Measurements from ENCODE around the gene KIF1C. TPM values are rescaled to one million over a fixed set of nuclear protein-coding genes. Genes with fewer than 3 reads are reported as not detected.

Gene KIF1C
- 64.3 and 67.6 TPM in 2 replicates for total RNA-seq (2014; rRNA removed; shearing (Covaris generic))
- polyA plus RNA-seq (2015; cell fraction: cytosol; rRNA removed): 37.8 and 44.4 TPM in 2 replicates
- 32.0 and 35.8 TPM in 2 replicates for polyA plus RNA-seq (2015; cell fraction: nucleus; rRNA removed)

DNA sequence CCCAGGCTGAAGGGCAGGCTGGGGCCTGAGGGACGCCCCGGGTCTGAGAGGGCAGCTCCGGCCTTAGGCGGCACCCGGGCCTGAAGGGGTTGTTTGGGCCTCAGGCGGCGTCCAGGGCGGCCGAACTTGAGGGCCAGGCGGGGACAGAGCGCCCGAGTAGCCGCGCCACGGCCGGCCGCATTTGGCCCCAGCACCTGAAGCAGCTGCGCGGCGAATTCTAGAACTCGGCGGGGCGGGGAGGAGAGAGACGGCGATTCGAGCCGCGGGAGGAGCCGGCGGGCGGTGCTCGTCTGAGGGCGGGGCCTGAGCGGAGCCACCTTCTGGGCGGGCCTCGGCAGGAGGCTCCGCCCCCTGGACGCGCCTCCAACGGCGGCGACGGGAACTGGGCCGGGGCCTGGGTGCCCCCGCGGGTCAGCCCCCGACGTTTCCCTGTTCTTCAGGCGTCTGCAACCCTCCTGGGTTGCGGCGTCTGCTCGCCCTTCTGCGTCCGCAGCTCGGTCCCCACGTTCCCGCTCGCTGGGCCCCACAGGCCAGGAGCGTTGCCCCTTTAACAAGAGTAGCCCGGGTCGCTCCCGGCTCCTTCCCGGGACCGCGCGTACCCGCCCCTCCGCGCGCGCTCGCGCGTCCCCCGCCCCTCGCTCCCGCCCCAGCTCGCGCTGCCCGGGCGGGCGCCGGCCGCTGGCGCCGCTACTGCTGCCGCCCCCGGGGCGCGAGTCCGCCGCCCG is at the start of gene KIF1C, which contains the start of gene INCA1:
Gene KIF1C, plus strand, starts transcription at position 649 of the 725 bp plus-strand sequence. CDS start 2,297 bp downstream, outside the sequence.
Gene INCA1, minus strand, starts transcription at position 221 of the 725 bp plus-strand sequence. CDS start 3,085 bp downstream, outside the sequence.
- DNase-seq (ENCODE audit: low read depth): peak; percentile 86

DNA sequence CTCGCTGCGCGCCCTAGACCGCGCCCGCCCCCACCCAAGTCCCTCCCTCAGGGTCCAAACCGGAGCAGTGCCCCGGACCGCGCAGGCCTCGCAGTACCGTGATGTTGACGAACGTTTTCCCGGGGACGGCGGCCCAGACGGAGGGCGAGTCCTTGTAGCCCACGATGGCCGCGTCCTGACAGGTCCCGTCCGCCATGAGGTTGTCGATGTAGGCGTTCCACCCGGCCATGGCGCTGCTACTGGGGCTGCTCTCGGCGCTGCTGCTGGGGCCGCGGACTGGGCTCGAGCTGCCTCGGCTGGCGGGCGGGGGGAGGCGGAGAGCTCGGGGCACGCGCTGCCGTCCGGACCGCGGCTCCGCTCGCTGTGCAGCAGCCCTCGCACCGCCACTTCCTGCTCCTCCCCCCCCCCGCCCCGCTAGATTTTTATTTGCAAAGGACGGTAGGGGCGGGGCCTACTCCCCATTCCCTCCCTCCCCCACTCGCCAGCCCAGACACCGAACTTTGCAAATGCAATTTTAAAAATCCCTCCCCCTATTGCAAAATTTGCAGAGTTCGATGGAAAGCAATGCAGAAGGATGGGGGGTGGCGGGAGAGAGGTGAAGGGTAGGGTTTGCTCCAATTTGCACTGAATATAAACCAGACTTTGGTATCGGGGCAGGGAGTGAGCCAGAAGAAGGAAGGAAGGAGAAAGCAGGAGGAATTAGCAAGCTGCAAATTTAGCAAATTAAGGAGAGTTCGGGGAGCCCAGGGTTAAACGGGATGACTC is 49.4 kb upstream of the KIF1C start, which contains the start of gene PFN1:
Gene PFN1, minus strand, starts transcription at position 365 of the 765 bp plus-strand sequence. Its CDS starts 136 bp downstream, at position 229.
- DNase-seq (ENCODE audit: low read depth): peak; percentile 80

DNA sequence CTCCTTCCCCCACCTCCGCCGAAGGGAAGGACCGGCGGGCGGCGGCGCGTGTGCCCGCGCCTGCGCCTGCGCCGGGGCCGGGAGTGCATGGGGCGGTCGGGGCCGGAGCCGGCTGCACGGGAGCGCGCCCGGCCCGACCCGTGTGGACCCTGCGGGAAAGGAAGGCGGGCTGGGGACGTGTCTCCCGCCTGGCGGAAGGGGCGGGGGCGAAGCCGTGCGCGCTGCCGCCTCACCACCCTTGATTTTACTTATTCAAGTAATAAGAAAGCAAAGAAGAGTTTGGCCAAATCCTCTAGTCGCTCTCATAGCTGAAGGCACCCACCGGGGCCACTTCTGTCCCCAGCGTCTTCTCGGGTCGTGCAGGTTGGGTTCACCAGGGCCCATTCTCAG is 48.8 kb upstream of the KIF1C start:
- DNase-seq (ENCODE audit: low read depth): peak; percentile 89

DNA sequence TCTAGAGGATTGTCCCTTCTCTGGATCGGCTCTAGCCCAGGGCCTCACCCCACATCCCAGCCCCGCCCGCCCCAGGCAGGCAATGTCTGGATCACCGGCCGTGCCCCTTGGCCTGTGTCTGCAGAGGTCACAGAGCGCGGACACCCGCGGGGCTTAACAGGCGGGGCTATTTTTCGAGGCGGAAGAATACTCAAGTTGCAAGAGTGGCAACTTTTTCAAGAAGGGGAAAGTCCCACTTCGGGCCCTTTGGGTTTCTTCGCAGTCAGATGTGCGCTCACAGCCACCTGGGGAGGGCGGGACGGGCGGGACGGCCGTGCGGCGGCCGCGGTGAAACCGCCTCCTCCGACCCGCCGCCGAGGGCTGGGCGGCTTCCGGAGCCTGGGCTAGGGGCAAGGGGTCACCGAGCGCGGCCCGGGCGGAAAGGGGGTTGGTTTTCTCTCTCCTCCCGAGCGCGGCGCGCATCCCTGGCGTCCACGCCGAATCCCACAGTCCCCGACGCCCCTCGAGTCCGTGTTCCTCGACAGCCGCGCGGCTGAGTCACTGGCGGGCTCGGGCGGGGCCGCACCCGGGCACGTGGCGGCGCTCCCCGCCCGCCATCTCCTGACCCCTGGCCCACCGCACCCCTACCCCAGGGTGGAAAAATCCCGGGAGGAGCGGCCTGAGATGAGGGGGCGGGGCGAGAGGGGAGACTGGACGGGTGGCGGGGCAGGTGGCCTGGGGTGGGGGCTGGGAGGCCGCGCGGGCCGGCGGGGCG is 48.3 kb upstream of the KIF1C start:
- DNase-seq (ENCODE audit: low read depth): peak; percentile 69

DNA sequence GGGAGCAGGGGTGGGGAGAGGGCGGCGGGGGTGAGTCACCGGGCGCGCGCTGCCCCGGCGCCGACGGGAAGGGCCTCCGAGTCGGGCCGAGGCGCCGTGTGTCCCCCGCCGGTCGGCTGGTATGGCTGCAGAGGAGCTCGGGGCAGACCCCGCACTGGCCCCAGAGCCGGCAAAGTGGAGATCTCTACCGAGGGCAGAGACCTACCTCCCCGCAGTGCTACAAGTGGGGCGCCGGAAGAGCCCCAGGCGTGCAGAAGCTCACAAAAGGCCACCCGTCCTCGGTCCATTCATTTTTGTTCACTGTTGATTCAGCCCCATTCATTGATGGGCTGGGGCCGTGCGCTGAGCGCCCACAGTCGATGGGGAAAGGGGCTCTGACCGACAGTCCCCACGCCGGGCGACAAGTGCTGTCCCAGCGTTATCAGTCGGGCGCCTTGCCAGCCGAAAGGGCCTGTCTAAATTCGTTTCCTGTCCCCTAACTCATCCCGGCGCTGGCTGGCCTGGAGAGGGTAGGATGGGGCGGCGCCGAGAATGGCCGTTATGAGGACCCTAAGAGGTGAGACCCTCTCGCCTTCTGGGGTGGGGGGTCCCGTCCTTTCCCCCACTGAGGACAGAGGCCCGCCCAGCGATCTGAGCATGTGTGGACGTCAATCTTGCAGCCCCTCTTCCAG is 47.5 kb upstream of the KIF1C start:
- DNase-seq (ENCODE audit: low read depth): no peak

DNA sequence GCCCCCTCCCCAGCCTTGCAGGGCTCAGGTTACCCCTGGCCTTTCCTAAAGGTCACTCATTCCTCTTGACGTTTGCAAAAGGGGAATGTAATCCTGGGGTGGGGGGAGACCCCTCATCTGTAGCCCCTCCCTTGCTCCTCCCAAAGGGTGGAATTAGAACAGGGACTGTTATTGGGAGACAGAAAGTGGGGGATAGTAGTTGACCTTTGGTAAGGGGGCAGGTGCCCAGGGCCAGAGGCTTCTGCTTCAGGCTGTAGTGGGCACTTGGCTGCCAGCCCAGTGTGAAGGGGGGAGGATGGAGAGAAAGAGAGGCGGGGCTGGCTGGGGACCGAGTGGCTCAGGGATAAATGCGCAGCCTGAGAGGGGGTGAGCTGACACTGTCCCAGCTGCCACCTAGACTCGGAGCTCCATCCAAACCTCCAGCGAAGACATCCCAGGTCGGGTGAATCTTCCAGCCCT is 47.0 kb upstream of the KIF1C start, which contains the start of gene ENO3:
Gene ENO3, plus strand, starts transcription at position 374 of the 459 bp plus-strand sequence. CDS start 711 bp downstream, outside the sequence.
- no peak for DNase-seq (ENCODE audit: low read depth)

DNA sequence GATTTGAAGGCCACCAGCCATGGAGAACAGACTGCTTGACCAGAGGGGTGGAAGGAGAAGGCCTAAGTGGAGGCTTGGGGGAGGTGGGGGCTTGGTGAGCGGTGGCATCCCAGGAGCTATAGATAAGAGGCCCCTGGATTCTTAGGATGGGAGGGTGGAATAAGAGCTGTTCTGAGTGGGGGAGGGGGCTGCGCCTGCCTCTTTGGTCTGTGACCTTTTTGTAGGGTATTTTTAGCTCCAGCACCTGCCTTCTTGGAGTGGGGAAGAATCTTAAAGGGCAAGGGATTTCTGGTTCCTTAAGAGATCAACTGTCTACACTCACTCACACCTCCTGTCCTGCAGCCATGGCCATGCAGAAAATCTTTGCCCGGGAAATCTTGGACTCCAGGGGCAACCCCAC is 46.3 kb upstream of the KIF1C start:
- no peak for DNase-seq (ENCODE audit: low read depth)

DNA sequence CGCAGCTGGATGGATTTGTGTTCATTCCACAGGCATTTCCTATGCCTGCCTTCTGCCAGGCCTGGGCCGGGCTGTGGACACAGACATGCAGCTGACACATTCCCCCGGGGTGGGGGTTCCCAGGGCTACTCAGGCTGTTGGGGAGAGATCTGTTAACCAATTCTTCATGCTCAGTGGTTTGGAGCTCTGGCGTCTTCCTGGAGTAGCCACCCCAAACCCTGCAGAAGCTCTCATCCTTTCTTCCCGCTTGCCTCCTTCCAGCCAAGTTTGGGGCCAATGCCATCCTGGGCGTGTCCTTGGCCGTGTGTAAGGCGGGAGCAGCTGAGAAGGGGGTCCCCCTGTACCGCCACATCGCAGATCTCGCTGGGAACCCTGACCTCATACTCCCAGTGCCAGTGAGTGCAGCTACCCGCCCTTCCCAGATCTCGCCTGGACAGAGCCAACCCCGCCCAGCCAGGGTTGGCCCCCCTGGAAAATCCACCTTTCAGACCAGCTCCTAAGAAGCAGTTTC is 44.2 kb upstream of the KIF1C start:
- DNase-seq (ENCODE audit: low read depth): peak; percentile 65

DNA sequence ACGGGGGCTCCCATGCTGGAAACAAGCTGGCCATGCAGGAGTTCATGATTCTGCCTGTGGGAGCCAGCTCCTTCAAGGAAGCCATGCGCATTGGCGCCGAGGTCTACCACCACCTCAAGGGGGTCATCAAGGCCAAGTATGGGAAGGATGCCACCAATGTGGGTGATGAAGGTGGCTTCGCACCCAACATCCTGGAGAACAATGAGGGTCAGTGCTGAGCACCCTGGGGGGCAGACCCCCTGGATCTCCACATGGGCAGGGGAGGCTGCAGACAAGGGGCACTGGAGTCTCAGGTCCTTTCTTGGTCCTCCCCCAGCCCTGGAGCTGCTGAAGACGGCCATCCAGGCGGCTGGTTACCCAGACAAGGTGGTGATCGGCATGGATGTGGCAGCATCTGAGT is 42.7 kb upstream of the KIF1C start:
- DNase-seq (ENCODE audit: low read depth): no peak

DNA sequence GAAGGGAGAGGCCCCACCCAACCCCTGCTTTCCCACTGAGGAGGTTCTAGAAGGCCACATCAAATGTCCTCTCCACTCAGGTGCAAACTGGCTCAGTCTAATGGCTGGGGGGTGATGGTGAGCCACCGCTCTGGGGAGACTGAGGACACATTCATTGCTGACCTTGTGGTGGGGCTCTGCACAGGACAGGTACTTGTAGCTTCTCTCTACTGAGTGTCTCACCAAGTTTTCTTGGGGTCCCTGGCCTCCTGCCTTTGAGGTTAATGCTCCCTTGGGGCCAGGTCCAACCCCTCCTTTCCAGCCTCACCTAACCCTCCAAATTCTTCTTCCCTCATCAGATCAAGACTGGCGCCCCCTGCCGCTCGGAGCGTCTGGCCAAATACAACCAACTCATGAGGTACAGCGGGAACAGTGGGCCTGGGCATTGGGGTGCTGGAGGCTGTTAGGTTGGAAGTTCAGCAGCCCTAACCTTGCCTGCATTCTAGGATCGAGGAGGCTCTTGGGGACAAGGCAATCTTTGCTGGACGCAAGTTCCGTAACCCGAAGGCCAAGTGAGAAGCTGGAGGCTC is 41.2 kb upstream of the KIF1C start:
- DNase-seq (ENCODE audit: low read depth): no peak

DNA sequence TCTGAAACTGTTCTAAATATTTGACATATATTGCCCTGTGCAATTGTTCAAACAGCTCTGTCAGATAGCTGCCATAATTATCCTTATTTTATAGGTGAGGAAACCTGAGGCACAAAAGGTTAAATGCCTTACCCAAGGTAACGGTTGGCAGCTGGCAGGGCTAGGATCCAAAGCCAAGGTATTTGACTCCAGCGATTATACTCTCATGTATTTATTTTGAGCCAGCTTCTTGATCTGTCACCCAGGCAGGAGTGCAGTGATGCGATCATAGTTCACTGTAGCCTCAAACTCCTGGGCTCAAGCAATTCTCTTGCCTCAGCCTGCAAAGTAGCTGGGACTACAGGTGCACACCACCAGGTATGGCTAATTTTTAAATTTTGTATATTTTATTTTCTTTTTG is 39.6 kb upstream of the KIF1C start:
- DNase-seq (ENCODE audit: low read depth): no peak

DNA sequence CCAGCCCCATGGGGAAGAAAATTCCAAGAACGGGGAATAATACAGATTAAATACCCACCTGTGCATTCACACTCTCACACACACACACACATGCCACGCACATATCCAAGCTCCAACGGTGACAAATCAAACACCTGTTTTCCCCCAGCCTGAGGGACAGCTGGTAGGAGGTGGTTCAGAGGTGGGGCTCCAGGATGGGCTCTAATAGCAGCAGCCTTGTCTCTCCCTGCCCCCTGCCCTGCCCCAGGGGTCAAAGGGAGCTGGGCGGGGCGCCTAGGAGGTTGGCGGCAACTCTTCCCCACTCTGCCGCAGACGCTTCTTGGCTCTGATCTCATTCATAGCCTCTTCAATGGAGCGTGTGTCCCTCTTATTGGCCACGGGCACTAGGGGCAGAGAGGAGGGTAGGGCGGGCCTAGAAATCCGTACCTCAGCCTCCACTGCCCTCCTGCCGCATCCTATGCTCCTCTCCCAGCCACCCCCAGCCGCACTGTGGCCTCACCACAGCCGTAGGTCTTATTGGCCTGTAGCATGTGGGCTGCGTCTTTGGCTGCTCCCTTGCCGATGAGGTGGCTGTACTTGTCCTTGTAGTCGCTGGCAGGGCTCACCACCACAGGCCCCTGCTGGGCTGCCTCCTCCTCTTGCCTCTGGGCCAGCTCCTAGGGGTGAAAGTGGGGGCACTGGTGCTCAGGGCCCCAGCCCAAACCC is 38.3 kb upstream of the KIF1C start:
- no peak for DNase-seq (ENCODE audit: low read depth)

DNA sequence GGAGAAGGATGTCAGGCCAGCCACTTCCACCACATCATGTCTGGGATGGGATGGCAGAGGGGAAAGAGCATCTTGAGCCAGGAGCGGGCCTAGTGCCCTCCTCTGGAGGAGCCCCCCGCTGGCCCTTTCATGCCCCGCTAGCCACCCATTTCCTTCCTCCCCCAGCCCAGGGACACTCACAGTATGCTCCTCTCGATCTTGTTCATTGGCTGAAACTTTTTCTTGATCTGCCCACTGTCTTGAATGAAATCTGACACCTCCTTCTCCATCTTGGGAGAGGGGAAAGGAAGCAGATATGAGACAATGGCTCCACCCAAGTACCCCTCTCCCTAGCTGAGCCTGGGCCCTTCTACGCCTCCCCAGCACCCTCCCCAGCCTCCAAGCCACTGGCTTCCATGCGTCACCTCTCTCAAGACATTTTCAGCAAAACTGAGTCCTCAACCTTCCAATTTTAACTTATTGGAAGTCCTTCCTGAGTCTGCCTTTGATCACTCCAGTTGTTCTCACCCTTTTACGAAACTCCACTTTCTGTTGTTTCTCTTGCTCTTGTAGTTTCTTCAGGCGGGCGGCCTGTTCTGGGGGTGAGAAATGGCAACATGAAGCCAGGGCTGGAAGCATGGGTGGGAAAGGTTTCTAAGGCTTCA is 37.3 kb upstream of the KIF1C start:
- no peak for DNase-seq (ENCODE audit: low read depth)

DNA sequence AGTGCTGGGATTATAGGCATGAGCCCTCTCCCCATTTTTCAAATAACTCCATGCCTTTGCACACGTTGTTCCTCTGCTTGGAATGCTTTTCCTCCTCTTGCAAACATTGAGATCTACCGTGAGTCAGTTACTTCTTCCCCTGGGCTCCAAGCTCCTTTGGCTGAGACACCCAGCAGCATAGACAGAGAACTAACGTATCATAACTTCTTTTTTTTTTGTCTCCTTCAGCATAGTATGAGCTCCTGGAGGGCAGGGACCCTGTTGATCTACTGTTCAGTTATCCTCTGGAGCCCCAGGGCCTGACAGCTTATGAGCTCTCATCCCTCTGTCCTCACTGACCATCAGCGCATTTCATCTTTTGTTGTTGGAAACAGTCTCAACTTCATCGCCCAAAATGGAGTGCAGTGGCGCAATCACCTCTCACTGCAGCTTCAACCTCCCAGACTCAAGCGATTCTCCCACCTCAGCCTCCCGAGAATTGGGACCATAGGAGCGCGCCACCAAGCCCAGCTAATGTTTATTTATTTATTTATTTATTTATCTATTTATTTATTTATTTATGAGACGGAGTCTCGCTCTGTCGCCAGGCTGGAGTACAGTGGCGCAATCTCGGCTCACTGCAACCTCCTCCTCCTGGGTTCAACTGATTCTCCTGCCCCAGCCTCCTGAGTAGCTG is 32.3 kb upstream of the KIF1C start:
- DNase-seq (ENCODE audit: low read depth): no peak

DNA sequence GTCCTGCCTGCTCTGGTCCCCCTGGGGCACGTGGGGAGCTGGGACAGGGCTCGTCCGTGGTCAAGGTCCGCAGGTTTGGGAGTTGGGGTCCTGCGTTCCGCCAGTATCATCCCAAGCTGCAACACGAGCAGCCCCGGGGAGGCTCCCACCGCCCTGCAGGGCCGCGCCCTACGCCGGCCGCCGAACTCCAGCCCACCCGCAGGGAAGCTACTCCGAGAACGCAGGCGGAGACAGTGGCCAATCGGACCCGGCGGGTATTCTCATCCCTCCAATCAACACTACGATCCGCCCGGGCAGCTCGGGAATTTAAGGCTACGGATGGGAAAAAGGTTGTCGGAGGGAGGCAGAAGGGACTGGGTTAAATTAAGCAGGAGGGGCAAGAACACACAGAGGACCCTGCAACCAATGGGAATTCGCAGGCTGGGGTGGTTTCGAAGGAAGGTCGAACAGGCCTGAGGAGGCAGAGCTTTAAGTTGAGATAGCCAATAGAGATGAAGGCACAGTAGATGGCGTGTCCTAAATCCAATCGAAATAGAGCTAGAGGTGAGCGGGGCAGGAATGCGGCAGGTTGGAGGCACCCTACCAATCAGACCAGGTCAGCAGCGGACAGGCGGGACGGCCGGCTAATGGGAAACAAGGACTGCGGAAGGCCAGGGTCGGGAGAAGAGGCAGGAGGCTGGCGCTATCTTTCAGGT is 30.8 kb upstream of the KIF1C start:
- DNase-seq (ENCODE audit: low read depth): peak; percentile 100

DNA sequence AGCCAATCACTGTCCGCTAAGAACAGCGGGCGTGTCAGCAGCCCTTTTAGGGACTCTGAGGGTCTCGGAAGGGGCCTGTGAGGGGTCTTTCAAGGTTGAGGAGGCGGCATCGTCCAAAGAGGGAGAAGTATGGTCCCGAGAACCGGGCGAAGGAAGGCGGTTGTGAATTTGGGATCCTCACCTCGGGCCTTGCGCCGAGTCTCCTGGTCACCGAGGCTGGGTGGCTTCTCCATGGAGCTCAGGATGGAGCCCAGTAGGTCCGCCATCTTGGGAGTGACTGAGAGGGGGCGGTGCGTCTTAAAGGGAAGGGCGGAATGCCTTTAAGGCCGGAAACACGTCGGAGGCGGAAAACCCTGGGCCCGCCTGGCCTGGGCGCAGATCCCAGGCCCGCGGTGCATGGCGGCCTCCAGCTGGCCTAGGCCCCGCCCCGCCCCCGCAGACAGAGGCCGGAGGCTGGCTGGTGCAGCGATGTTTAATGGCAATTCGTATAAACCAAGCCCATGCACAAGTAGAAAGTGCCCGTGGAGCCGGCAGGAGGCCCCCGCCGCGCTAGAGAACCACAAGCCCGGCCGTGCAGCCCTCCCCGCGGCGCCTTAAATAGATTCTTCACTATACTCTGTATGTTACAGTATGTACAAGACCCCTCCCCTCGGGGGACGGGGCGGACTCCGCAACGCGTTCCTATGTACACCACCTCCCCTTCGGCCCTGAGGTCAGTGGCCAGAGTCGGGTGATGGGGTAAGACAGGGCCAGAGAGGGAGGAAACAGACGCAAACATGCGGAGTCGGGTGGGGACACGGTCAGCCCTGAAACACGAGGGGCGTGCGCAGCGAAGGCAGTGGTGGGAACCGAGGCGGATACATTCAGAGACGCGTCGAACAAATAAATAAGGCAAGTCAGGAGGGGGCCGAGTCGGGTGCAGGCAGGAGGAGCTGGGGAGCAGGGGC is 29.9 kb upstream of the KIF1C start, which contains the start of gene SPAG7:
Gene SPAG7, minus strand, starts transcription at position 279 of the 947 bp plus-strand sequence. Its CDS starts 13 bp downstream, at position 266.
- peak; percentile 96 for DNase-seq (ENCODE audit: low read depth)
